GM18507 (cell line): ENCODE measurements around the gene ADPRHL1.

Experiments
- DNase-seq: peaks from one replicate; pipeline ENCODE4 v3.0.0; 2011; ENCODE audit warnings: low read depth; ENCODE audit not compliant: insufficient read length; ENCODE audit errors: extremely low spot score
- FAIRE-seq: peaks from 2 replicates; lab custom pipeline; 2011; peaks lifted over from hg19 to GRCh38; lab: Jason Lieb, UNC

ADPRHL1 gene

DNA sequence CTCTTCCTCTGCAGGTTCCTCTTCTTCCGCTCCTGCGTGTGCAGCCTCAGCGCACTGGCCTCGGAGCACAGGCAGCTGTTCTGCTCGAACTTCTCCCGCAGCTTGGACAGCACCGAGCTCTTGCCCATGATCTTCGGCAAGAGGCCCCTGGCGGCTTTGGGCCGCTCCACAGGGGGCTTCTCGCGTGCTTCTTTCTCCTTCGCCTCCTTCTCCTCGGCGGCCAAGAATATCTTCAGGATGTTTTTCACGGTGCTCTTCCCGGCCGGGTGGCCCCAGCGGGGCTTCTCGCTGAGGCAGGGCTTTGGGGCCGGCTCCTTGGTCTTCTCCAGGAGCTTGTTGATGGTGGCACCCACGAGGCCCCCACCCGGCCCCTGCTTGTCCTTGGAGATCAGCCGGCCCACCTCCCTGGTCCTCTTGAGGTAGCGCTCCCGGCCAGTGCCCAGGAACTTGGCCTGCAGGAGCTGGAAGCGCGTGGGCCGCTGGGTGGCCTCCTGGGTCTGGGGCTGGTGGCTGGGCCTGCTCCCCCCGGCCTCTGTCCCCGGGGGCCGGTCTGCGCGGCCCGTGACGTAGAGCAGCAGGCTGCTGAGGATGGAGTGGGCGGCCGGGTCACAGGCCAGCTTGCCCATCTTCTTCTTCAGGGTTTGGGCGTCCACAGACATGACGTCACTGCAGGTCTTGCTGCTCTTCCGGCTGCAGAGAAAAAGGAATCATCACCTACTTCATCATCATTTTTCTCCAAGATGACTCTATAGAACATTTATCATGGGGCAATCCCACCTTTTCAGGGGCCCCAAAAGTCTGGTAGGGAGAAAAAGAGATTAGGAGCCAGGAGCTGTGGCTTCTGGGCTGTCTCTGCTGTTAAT is 45.5 kb downstream of the ADPRHL1 start:
- FAIRE-seq (no peak), DNase-seq (no peak)

DNA sequence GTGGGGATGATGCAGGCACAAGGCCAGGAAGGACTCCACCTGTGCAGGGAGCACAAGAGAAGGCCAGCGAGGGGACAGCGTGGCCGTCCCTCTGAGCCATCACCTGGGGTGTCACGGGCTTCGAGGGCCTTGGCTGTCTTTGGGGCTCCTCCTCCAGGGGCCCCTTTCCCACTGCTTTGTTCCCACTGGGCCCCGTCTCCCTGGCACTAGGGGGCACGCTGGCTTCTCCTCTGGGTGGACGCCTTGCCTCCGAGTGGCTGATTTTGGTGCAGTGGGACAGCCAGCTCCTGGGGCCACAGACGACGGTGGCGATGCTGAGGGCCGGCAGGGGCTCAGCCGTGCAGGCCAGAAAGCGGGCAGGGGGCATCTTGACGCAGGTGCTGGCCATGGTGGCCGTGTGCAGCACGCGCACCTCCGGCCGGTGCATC is 46.2 kb downstream of the ADPRHL1 start:
- FAIRE-seq, result no peak
- no peak for DNase-seq

DNA sequence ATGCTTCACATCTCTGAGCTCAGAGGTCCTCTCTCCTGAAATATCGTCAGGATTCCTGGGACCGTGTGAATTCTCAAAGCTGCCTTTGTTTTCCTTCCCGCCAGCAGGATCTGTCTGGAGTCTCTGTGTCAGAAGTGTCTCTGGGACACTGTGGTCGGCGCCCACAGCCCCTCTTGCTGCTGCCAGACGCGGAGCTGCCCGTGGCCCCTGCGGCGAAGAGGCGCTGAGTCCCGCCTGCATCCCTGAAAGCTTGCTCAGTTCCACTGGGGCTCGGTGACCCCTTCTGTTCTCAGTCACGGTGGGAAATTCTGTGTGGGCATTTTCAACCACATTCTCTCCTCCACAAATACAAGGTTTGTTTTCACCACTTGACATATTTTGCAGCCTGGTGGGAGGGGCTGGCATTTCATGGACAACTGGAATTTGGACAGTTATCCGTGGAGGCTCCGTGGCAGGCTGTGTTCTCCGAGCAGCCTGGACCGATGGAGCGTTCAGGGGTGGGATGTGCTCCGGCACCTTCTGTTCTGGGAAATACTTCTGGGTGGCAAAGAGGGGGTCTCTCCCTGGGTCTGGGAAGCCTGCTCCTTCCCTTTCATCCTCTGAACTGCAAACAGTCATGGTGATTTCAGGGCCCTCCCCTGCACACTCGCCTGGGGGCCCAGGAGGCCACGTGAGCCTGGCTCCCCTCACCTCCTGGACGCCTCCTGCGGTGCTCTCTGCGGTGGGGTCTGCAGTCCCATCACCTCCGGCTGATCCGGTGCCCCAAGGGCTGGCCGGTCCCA is 46.8 kb downstream of the ADPRHL1 start:
- no peak for FAIRE-seq

GRCh38 chr13:113405481-113406300 is 47.6 kb downstream of the ADPRHL1 start:
- FAIRE-seq, result no peak
- no peak for DNase-seq

More for the DNA sequence above, 46.8 kb downstream of the ADPRHL1 start:
- DNase-seq, result no peak

GRCh38 chr13:113404723-113405471 is 48.4 kb downstream of the ADPRHL1 start:
- DNase-seq, result no peak
- FAIRE-seq, result no peak

DNA sequence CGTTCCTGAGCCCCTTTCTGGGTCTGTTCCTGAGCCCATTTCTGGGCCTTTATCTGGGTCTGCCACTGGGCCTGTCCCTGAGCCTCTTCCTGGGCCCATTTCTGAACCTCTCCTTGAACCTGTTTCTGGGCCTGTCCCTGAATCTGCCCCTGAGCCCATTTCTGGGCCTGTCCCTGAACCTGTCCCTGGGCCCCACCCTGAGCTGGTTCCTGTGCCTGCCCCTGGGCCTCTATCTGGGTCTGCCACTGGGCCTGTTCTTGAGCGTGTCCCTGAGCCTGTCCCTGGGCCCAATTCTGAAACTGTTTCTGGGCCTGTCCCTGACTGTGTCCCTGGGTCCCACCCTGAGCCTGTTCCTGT is 48.9 kb downstream of the ADPRHL1 start:
- no peak for FAIRE-seq
- DNase-seq, result no peak

DNA sequence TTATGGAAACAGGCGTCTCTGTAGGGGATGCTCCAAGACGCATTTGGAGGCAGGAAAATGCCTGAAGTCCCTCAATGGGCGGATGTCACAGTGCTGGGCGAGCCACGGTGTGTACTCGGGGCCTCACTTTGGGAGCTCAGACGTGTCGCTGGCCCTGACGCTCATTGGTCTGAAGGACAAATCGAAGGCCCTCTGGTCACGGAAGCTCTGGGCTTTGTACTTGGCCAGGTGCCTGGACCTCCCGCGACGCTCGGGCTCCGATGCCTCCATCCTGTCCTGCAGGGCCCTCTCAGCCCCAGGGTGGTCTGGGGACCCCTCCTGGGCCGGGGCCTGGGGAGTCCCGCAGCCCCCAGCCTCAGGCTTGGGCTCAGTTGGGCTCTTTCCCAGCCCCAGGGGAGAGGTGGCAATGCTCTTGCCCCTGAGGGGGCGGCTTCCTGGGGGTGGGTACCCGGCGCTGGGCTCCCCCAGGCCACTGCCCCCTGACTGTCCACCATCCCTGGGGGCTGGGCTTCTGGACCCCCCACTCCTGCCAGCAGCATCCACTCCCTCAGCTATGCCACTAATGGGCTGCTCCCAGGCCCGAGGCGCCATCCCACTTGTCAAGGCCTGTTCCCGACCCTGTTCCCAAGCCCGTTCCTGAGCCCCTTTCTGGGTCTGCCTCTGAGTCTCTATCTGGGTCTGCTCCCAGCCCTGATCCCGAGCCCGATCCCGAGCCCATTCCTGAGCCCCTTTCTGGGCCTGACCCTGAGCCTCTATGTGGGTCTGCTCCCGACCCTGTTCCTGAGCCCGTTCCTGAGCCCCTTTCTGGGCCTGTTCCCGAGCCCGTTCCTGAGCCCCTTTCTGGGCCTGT is 49.8 kb downstream of the ADPRHL1 start:
- DNase-seq (no peak), FAIRE-seq (no peak)

DNA sequence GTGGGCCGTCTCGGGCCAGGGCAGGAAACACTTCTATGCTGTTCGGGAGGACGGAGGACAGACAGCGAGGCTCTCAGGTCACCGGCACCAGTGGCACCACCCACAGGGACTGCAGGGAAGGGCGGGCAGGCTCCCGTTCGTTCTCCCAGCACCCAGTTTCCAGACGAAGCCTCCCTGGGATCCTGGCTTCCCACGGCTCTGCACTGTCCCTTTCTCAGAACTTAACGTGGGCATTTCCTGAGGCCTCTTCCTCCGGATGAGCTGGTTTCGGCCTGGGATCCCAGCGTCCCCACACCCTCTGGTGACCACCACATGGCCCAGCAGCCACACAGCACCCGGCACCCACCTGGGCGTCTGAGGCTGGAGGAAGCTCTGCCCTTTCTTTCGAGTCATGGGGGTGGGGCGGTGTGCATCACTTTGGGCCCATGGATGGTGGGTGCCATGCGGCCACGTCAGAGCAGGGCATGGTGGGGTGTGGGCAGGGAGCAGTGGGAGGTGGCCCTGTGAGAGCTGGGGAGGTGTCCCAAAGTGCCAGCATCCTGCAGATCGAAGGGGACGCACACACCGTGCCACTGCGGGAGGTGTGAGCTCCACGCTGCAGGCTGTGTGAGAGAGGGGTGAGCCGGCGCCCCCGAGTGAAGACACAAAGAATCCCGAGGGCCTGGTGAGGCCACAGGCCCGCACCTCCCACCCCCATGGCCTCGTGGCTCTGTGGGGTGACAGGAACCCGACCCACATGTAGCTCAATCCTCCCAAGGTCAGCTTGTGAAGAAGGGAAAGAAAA is 50.6 kb downstream of the ADPRHL1 start:
- FAIRE-seq (no peak), DNase-seq (no peak)

DNA sequence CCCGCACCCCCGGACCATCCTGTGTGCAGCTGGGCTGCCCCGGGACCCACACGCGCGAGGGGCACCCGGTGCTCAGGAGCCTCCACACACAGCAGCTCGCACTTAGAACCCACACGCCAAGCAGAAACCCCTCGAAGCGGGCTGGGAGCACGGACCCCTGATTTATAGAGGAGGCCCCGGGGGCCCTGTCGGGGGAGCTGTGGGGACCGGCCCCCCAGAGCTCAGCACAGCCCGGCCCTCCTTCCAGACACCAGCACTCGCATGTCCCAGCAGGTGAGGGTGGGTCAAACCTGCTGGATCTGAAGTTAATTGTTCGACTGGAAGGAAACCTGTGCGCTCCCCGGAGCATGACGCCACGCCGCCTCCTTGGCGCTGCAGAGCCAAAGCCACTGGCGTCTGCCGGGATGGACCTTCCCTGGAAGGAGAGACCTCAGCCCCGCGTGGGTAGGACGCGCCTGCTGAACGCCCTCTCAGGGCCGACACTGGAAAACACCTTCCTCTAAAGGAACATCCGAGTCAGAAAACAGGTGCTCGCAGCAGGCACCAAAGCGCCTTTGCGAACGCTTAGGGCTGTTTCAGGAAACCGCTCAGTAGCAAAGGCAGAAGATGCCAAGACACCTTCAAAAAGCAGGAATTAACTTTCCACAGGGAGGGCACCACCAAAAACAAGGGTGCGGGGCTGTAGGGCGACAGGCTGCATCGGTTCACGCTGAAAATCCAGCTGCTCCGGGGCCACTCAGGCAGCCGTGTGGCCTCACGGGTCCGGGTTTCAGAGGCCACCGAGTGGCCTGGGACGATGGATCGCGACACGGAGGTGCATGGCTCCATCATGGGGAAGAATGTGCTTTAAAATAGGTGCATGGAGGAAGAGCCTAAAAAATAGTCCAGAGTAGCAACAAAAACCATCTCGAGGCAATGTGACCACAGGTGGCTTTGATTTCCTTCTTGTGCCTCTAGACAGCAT is 51.6 kb downstream of the ADPRHL1 start:
- FAIRE-seq (no peak), DNase-seq (no peak)

GRCh38 chr13:113400621-113401451 is 52.5 kb downstream of the ADPRHL1 start:
- no peak for DNase-seq

GRCh38 chr13:113399755-113400149 is 53.5 kb downstream of the ADPRHL1 start:
- DNase-seq (no peak), FAIRE-seq (no peak)

More at GRCh38 chr13:113400621-113401451, 52.5 kb downstream of the ADPRHL1 start:
- FAIRE-seq, result no peak

DNA sequence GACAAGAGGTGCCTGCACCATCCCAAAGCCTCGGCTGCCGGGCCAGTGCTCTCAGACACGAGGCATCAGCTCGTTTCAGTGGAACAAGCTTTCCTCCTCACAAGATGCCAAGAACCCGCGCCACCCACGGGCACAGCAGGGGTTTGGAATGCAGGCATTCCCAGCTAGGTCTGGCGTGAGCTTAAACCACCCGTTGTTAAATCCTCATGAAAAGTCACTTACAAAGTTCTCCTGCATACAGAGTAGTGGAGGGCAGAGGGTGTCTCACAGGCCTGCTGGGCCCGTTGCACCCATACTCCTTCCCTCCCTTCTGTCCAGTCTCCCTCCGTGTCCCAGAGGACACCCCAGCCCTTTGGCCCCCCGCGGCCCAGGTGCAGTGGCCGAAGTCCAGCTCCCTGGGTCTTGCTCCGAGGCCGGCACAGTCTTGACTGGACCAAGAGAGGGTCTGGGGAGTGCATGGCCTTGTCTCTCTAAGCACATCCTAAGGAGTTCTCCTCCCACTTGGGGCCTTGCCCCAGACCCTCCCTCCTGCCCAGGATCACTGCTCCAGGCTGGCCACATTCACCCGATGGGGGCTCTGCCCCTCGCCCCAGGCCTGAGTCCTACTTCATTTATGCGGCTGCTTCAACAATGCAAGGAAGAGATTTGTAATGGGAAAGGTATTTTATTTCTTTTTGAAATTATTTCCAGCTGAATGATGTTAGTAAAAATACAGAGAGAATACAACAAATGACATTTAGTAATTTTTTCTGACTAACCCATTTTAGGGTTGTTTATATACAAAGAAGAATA is 54.1 kb downstream of the ADPRHL1 start:
- FAIRE-seq, result no peak
- no peak for DNase-seq

DNA sequence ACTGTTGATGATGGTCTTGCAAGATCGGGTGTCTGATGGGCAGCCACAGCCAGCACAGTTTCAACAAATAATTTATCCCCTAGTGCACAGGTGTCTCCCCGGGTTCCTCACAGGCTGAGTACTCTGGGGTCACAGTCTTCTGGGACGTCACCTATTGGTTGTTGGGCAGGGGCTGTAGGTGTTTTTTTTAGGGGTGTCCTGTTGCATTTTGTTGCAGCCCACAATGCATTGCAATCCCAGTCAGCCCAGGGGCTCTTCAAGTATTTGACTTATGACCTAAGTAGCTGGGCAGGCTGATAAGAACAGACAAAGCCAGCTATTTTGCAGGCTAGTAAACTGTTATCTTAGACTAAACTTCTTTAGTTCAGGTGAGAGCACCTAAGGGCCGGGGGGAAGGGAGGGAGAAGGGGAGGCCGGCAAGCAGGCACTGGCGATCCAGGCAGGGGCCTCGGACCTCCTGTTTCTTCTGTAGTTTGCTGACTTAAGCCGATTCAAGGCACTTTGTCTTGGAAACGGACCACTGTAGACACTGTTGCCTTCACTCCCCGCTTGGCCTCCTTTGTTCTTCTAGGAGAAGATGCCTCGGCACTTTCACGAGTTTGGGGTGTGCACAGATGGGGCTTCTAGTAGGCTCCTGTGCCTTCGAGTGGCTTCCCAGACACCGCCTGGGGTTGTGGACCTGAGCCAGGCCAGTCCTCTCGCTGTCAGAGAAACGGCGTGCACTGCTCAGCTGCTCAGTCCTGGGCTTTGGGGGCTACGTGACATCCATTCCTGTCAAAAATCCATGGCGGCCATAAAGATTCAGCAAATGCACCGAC is 55.5 kb downstream of the ADPRHL1 start:
- FAIRE-seq (no peak), DNase-seq (no peak)

DNA sequence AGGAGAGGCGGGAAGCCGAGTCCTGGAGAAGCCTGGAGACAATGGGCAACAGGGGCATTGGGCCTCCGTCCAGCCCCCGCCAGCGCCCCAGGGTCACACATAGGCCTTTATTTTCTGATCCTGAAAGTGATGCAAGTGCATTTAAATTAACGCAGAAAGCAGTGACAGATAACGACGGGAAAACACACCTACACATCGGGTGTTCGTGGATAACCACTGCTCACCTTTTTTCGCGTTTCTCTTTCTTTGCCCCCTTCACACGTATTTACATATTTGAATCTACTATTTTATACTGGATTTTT is 59.0 kb downstream of the ADPRHL1 start:
- no peak for FAIRE-seq
- no peak for DNase-seq
